IPS DF 6.9 (cell line): ENCODE data around the gene ACOT11.

Source experiments
- DNase-seq: peaks from one replicate; pipeline ENCODE4 v3.0.0-alpha.2; 2013; ENCODE audit warnings: low read depth, low spot score
- H3K27ac ChIP-seq: one replicate; pipeline ENCODE4 v1.5.1; 2013; ENCODE audit warnings: low read length, control low read depth
- H3K27me3 ChIP-seq: 2 replicates; pipeline ENCODE4 v1.6.1; 2013; ENCODE audit warnings: mild to moderate bottlenecking, low read length; ENCODE audit not compliant: control insufficient read depth, insufficient read depth
- H3K36me3 ChIP-seq: 2 replicates; pipeline ENCODE4 v1.6.1; 2013; ENCODE audit warnings: low read length; ENCODE audit not compliant: control insufficient read depth, insufficient read depth
- H3K4me1 ChIP-seq: 2 replicates; pipeline ENCODE4 v1.6.1; 2013; ENCODE audit warnings: low read length; ENCODE audit not compliant: control insufficient read depth, insufficient read depth
- H3K4me3 ChIP-seq: 2 replicates; pipeline ENCODE4 v1.5.1; 2013; ENCODE audit warnings: mild to moderate bottlenecking, low read length
- H3K9me3 ChIP-seq: 2 replicates; pipeline ENCODE4 v1.6.1; 2013; ENCODE audit warnings: low read length, inconsistent platforms; ENCODE audit not compliant: control insufficient read depth, insufficient read depth
- WGBS: extraction: QIAGEN DNeasy Blood & Tissue Kit; methylation state at CpG from one replicate; pipeline ENCODE4 v1.1.7; 2013; ENCODE audit warnings: mixed read lengths, missing lambda C conversion rate; ENCODE audit not compliant: insufficient read length, insufficient coverage; 5-methylcytosine and 5-hydroxymethylcytosine counted together

ACOT11 gene

GRCh38 chr1:54547601-54548388 is at the start of gene ACOT11:
Gene ACOT11 (plus strand): TSS chr1:54548228. CDS start chr1:54548310, 82 bp downstream.
- H3K4me1 ChIP-seq, result peaks cover 1% of the 10 kb centered on the region; the same call in 1 of the 2 replicates
- WGBS, result no CpG with 5 or more reads among the region's 25 CpGs
- H3K36me3 ChIP-seq, result no peaks in the 10 kb centered on the region
- H3K9me3 ChIP-seq, result no peaks in the 10 kb centered on the region
- no peak within 1 kb of the TSS for H3K4me3 ChIP-seq
- DNase-seq, result no peak
- H3K27me3 ChIP-seq, result no peaks in the 10 kb centered on the region
- H3K27ac ChIP-seq, result no peak within 1 kb of the TSS

GRCh38 chr1:54498383-54499096 is 49.5 kb upstream of the ACOT11 start:
- H3K9me3 ChIP-seq, result no peaks in the 10 kb centered on the region
- no peak overlapping the region for H3K27ac ChIP-seq
- DNase-seq, result no peak
- WGBS, result no CpG with 5 or more reads among the region's 4 CpGs
- H3K4me1 ChIP-seq, result peaks cover 6% of the 10 kb centered on the region
- H3K36me3 ChIP-seq, result no peaks in the 10 kb centered on the region
- H3K27me3 ChIP-seq, result peaks cover 2% of the 10 kb centered on the region; the same call in 1 of the 2 replicates
- H3K4me3 ChIP-seq, result no peak overlapping the region

- peak overlapping the region; percentile 20; the same call in 1 of the 2 replicates for H3K4me3 ChIP-seq
- no peak for DNase-seq
- no peaks in the 10 kb centered on the region for H3K36me3 ChIP-seq
- peaks cover 2% of the 10 kb centered on the region; the same call in 1 of the 2 replicates for H3K27me3 ChIP-seq
- H3K9me3 ChIP-seq, result no peaks in the 10 kb centered on the region
- peaks cover 6% of the 10 kb centered on the region for H3K4me1 ChIP-seq
- no peak overlapping the region for H3K27ac ChIP-seq
- no CpG with 5 or more reads among the region's 9 CpGs for WGBS
Measured at GRCh38 chr1:54499097-54499359, 49.0 kb upstream of the ACOT11 start.

GRCh38 chr1:54499360-54500106 is 48.5 kb upstream of the ACOT11 start:
- no peak overlapping the region for H3K27ac ChIP-seq
- no peaks in the 10 kb centered on the region for H3K9me3 ChIP-seq
- H3K4me3 ChIP-seq, result peak overlapping the region; percentile 37; the same call in 1 of the 2 replicates
- WGBS, result no CpG with 5 or more reads among the region's 50 CpGs
- no peaks in the 10 kb centered on the region for H3K36me3 ChIP-seq
- peaks cover 2% of the 10 kb centered on the region; the same call in 1 of the 2 replicates for H3K27me3 ChIP-seq
- H3K4me1 ChIP-seq, result peaks cover 6% of the 10 kb centered on the region
- no peak for DNase-seq

GRCh38 chr1:54500107-54500431 is 48.0 kb upstream of the ACOT11 start:
- Histone ChIP-seq H3K4me1 (peaks cover 6% of the 10 kb centered on the region), H3K4me3 (peak overlapping the region; percentile 37; the same call in 1 of the 2 replicates), H3K27me3 (peaks cover 2% of the 10 kb centered on the region; the same call in 1 of the 2 replicates), H3K36me3 (no peaks in the 10 kb centered on the region), H3K9me3 (no peaks in the 10 kb centered on the region), H3K27ac (no peak overlapping the region)
- no CpG with 5 or more reads among the region's 10 CpGs for WGBS
- no peak for DNase-seq

GRCh38 chr1:54501849-54502248 is 46.2 kb upstream of the ACOT11 start:
- Histone ChIP-seq H3K4me1 (peaks cover 6% of the 10 kb centered on the region), H3K36me3 (no peaks in the 10 kb centered on the region), H3K4me3 (no peak overlapping the region), H3K27ac (no peak overlapping the region), H3K27me3 (peaks cover 2% of the 10 kb centered on the region; the same call in 1 of the 2 replicates), H3K9me3 (no peaks in the 10 kb centered on the region)
- no peak for DNase-seq
- no CpG with 5 or more reads among the region's 5 CpGs for WGBS

- Histone ChIP-seq H3K9me3 (no peaks in the 10 kb centered on the region), H3K4me3 (no peak overlapping the region), H3K36me3 (no peaks in the 10 kb centered on the region), H3K4me1 (peaks cover 6% of the 10 kb centered on the region), H3K27ac (no peak overlapping the region), H3K27me3 (peaks cover 2% of the 10 kb centered on the region; the same call in 1 of the 2 replicates)
- no peak for DNase-seq
- WGBS, result no CpG with 5 or more reads among the region's 5 CpGs
Measured at GRCh38 chr1:54502342-54502741, 45.7 kb upstream of the ACOT11 start.

GRCh38 chr1:54506594-54506993 is 41.4 kb upstream of the ACOT11 start:
- 0 out of 2 replicates have a peak, but pooled peaks cover 2% of the 10 kb centered on the region for H3K4me1 ChIP-seq
- no peak for DNase-seq
- H3K27ac ChIP-seq, result no peak overlapping the region
- H3K27me3 ChIP-seq, result peaks cover 1% of the 10 kb centered on the region; the same call in 1 of the 2 replicates
- H3K36me3 ChIP-seq, result no peaks in the 10 kb centered on the region
- no CpG with 5 or more reads among the region's 6 CpGs for WGBS
- H3K4me3 ChIP-seq, result no peak overlapping the region
- no peaks in the 10 kb centered on the region for H3K9me3 ChIP-seq

GRCh38 chr1:54507033-54507870 is 40.8 kb upstream of the ACOT11 start:
- no peak overlapping the region for H3K27ac ChIP-seq
- no peaks in the 10 kb centered on the region for H3K36me3 ChIP-seq
- no peak overlapping the region for H3K4me3 ChIP-seq
- no peak for DNase-seq
- no peaks in the 10 kb centered on the region for H3K27me3 ChIP-seq
- 0 out of 2 replicates have a peak, but pooled peaks cover 2% of the 10 kb centered on the region for H3K4me1 ChIP-seq
- no CpG with 5 or more reads among the region's 17 CpGs for WGBS
- H3K9me3 ChIP-seq, result no peaks in the 10 kb centered on the region
